HEK293 (cell line): ENCODE data around the gene CAD.

Experiments
- HIC1 ChIP-seq: fragments of 450-650 bp; formaldehyde crosslinking; IDR thresholded peaks from 2 replicates; pipeline ENCODE4 v1.5.1; 2016; ENCODE audit warnings: missing biosample characterization, missing genetic modification characterization
- KLF1 ChIP-seq: fragments of 450-650 bp; formaldehyde crosslinking; IDR thresholded peaks from 2 replicates; pipeline ENCODE4 v1.5.1; 2016; ENCODE audit warnings: missing biosample characterization, missing genetic modification characterization
- KLF8 ChIP-seq: fragments of 450-650 bp; formaldehyde crosslinking; IDR thresholded peaks from 2 replicates; pipeline ENCODE4 v1.5.1; 2016; ENCODE audit warnings: missing biosample characterization, missing genetic modification characterization
- MEIS1 ChIP-seq: sonication (generic); formaldehyde crosslinking; IDR thresholded peaks from 2 replicates; pipeline ENCODE4 v1.8.1; 2022; ENCODE audit warnings: missing genetic modification reagents, mild to moderate bottlenecking, borderline replicate concordance
- MYNN ChIP-seq: fragments of 450-650 bp; formaldehyde crosslinking; IDR thresholded peaks from 2 replicates; pipeline ENCODE4 v1.5.1; 2016; ENCODE audit warnings: missing biosample characterization, missing genetic modification characterization, borderline replicate concordance
- PRDM2 ChIP-seq: fragments of 450-650 bp; formaldehyde crosslinking; IDR thresholded peaks from 2 replicates; pipeline ENCODE4 v1.5.1; 2016; ENCODE audit warnings: missing biosample characterization, missing genetic modification characterization, borderline replicate concordance
- PRDM4 ChIP-seq: fragments of 450-650 bp; formaldehyde crosslinking; IDR thresholded peaks from 2 replicates; pipeline ENCODE4 v1.5.1; 2017; ENCODE audit warnings: missing biosample characterization, missing genetic modification characterization
- RBAK ChIP-seq: fragments of 450-650 bp; formaldehyde crosslinking; IDR thresholded peaks from 2 replicates; pipeline ENCODE4 v1.5.1; 2016; ENCODE audit warnings: missing biosample characterization, missing genetic modification characterization
- SP2 ChIP-seq: fragments of 450-650 bp; formaldehyde crosslinking; IDR thresholded peaks from 2 replicates; pipeline ENCODE4 v1.5.1; 2016; ENCODE audit warnings: missing biosample characterization, missing genetic modification characterization
- ZBTB26 ChIP-seq: fragments of 450-650 bp; formaldehyde crosslinking; optimal IDR thresholded peaks from 2 replicates; pipeline ENCODE3; 2016; ENCODE audit warnings: missing biosample characterization, mild to moderate bottlenecking, missing genetic modification characterization
- ZFP69B ChIP-seq: fragments of 450-650 bp; formaldehyde crosslinking; IDR thresholded peaks from 2 replicates; pipeline ENCODE4 v1.5.1; 2016; ENCODE audit warnings: missing biosample characterization, missing genetic modification characterization
- ZNF2 ChIP-seq: fragments of 450-650 bp; formaldehyde crosslinking; IDR thresholded peaks from 2 replicates; pipeline ENCODE4 v1.5.1; 2016; ENCODE audit warnings: missing biosample characterization, missing genetic modification characterization
- ZNF324 ChIP-seq: fragments of 450-650 bp; formaldehyde crosslinking; IDR thresholded peaks from 2 replicates; pipeline ENCODE4 v1.5.1; 2016; ENCODE audit warnings: missing biosample characterization, missing genetic modification characterization
- ZNF354C ChIP-seq: fragments of 450-650 bp; formaldehyde crosslinking; IDR thresholded peaks from 2 replicates; pipeline ENCODE4 v1.5.1; 2016; ENCODE audit warnings: missing biosample characterization, missing genetic modification characterization, low read depth, borderline replicate concordance
- ZNF473 ChIP-seq: fragments of 450-650 bp; formaldehyde crosslinking; IDR thresholded peaks from 2 replicates; pipeline ENCODE4 v1.5.1; 2017; ENCODE audit warnings: missing biosample characterization, missing genetic modification characterization
- ZNF561 ChIP-seq: fragments of 450-650 bp; IDR thresholded peaks from 2 replicates; pipeline ENCODE4 v1.5.1; 2018; ENCODE audit warnings: missing biosample characterization, missing genetic modification characterization, borderline replicate concordance
- ZNF707 ChIP-seq: fragments of 450-650 bp; formaldehyde crosslinking; IDR thresholded peaks from 2 replicates; pipeline ENCODE4 v1.5.1; 2016; ENCODE audit warnings: missing biosample characterization, missing genetic modification characterization
- ZNF76 ChIP-seq: fragments of 450-650 bp; formaldehyde crosslinking; IDR thresholded peaks from 2 replicates; pipeline ENCODE4; 2016; ENCODE audit warnings: low read depth, missing biosample characterization, missing genetic modification characterization, borderline replicate concordance
- ZXDB ChIP-seq: fragments of 450-650 bp; formaldehyde crosslinking; IDR thresholded peaks from 2 replicates; pipeline ENCODE4 v1.5.1; 2016; ENCODE audit warnings: missing biosample characterization, missing genetic modification characterization
- TF ChIP-seq, protein P1 (sequence below): fragments of 450-650 bp; formaldehyde crosslinking; IDR thresholded peaks from 2 replicates; pipeline ENCODE4 v1.5.1; 2016; ENCODE audit warnings: missing biosample characterization, missing genetic modification characterization
- TF ChIP-seq, protein P2 (sequence below): fragments of 450-650 bp; formaldehyde crosslinking; IDR thresholded peaks from 2 replicates; pipeline ENCODE4 v1.5.1; 2016; ENCODE audit warnings: missing biosample characterization, missing genetic modification characterization, low read depth

CAD gene

DNA sequence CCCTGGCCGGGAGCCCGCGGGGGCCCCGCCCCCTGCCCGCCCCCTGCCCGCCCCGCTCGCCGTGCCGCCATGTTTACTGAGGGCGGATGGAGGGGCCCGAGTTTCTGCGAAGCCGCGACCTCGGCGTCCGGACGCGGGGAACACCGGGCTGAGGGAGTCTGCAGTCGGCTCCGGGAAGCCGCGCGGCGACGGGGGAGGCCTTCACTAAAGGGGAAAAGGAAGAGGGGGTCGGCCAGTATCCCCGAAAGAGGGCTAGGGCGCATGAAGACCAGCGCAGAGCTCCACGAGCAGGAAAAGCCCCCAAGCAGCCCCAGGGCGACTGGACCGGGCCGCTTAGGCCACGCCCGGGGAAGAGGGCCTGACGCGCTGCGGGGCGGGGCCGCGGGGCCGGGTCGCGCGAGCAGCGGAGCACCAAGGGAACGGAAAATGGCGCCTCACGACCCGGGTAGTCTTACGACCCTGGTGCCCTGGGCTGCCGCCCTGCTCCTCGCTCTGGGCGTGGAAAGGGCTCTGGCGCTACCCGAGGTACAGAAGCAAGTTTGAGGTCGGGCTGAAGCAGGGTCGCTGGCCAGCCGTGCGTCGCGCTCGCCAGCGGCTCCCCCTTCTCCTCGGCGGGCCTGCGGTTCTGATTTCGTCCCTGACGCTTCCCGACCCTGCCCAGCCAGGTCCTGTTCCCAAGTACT lies 5.1 kb upstream of the CAD start, which contains the start of the genes ATRAID and SLC5A6 (continued):
- TF ChIP-seq MYNN (tag by site-specific recombination) (no peak), ZFP69B (tag by site-specific recombination) (no peak; the same call in 1 of the 2 replicates), PRDM4 (tag by site-specific recombination) (no peak), ZBTB26 (tag by site-specific recombination) (peak; percentile 89), ZNF707 (tag by site-specific recombination) (no peak), KLF1 (no peak; the same call in none of the 2 replicates), ZNF561 (tag by site-specific recombination) (peak; percentile 84; the same call in 1 of the 2 replicates), KLF8 (tag by site-specific recombination) (peak; percentile 89), ZNF76 (tag by site-specific recombination) (peak; percentile 92), ZNF2 (tag by site-specific recombination) (no peak), RBAK (tag by site-specific recombination) (no peak), ZNF473 (tag by site-specific recombination) (no peak), HIC1 (no peak), ZNF354C (no peak), ZXDB (peak; percentile 90), MEIS1 (CRISPR knock-in tag) (no peak), ZNF324 (tag by site-specific recombination) (peak; percentile 66; the same call in 1 of the 2 replicates), SP2 (tag by site-specific recombination) (peak; percentile 62), PRDM2 (tag by site-specific recombination) (no peak)
- TF ChIP-seq, protein P1, sequence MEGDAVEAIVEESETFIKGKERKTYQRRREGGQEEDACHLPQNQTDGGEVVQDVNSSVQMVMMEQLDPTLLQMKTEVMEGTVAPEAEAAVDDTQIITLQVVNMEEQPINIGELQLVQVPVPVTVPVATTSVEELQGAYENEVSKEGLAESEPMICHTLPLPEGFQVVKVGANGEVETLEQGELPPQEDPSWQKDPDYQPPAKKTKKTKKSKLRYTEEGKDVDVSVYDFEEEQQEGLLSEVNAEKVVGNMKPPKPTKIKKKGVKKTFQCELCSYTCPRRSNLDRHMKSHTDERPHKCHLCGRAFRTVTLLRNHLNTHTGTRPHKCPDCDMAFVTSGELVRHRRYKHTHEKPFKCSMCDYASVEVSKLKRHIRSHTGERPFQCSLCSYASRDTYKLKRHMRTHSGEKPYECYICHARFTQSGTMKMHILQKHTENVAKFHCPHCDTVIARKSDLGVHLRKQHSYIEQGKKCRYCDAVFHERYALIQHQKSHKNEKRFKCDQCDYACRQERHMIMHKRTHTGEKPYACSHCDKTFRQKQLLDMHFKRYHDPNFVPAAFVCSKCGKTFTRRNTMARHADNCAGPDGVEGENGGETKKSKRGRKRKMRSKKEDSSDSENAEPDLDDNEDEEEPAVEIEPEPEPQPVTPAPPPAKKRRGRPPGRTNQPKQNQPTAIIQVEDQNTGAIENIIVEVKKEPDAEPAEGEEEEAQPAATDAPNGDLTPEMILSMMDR (tag by site-specific recombination): peak; percentile 16; the same call in 1 of the 2 replicates
- TF ChIP-seq, protein P2, sequence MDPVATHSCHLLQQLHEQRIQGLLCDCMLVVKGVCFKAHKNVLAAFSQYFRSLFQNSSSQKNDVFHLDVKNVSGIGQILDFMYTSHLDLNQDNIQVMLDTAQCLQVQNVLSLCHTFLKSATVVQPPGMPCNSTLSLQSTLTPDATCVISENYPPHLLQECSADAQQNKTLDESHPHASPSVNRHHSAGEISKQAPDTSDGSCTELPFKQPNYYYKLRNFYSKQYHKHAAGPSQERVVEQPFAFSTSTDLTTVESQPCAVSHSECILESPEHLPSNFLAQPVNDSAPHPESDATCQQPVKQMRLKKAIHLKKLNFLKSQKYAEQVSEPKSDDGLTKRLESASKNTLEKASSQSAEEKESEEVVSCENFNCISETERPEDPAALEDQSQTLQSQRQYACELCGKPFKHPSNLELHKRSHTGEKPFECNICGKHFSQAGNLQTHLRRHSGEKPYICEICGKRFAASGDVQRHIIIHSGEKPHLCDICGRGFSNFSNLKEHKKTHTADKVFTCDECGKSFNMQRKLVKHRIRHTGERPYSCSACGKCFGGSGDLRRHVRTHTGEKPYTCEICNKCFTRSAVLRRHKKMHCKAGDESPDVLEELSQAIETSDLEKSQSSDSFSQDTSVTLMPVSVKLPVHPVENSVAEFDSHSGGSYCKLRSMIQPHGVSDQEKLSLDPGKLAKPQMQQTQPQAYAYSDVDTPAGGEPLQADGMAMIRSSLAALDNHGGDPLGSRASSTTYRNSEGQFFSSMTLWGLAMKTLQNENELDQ (tag by site-specific recombination): no peak
